Naive thymus-derived CD4-positive, alpha-beta T cell (primary cell): ENCODE results near the gene CABP1. TPM values are rescaled to one million over a fixed set of nuclear protein-coding genes. Genes with fewer than 3 reads are reported as not detected.

Source experiments
- ATAC-seq: fragments of 150-1000 bp; cut with Tn5 transposase; 2 replicates; pipeline ENCODE4 v1.10.0; 2021; ENCODE audit warnings: mild to moderate bottlenecking, moderate library complexity
- CTCF ChIA-PET: fragments of 350-600 bp; sonication (Branson Sonifier 250); formaldehyde crosslinking; loops from one replicate; lab custom pipeline; 2021; ENCODE audit warnings: antibody characterized with exemption; lab: Charles Lee
- POLR2A ChIA-PET: fragments of 350-600 bp; sonication (Branson Sonifier 250); formaldehyde crosslinking; loops from one replicate; lab custom pipeline; 2021; ENCODE audit warnings: antibody characterized with exemption, inconsistent platforms; lab: Charles Lee
- DNase-seq, 9 donors: peaks; one replicate each; pipeline versions ENCODE4 v3.0.0 to v3.0.0-alpha.2; 2020 to 2022; ENCODE audit warnings: mixed read lengths in 1 of 9
- H3K27ac ChIP-seq: one replicate; pipeline ENCODE4 v1.7.0; 2013; ENCODE audit warnings: mild to moderate bottlenecking, low read depth, low read length, moderate library complexity
- H3K27me3 ChIP-seq, 2 donors: one replicate each; pipeline ENCODE4 v1.7.0; 2013; ENCODE audit warnings: low read length in 2 of 2, mild to moderate bottlenecking in 2 of 2, moderate library complexity in 2 of 2; ENCODE audit not compliant: control insufficient read depth in 2 of 2, insufficient read depth in 2 of 2
- H3K36me3 ChIP-seq, 3 experiments: 1 replicate in 2 of 3; 2 replicates in 1 of 3; pipeline ENCODE4 v1.7.0; 2013; ENCODE audit warnings: low read length in 3 of 3, mild to moderate bottlenecking in 3 of 3, moderate library complexity in 1 of 3; ENCODE audit not compliant: insufficient read depth in 3 of 3, control insufficient read depth in 2 of 3
- H3K4me1 ChIP-seq, 2 donors: one replicate each; pipeline ENCODE4 v1.7.0; 2013; ENCODE audit warnings: low read length in 2 of 2, mild to moderate bottlenecking in 2 of 2, moderate library complexity in 1 of 2; ENCODE audit not compliant: control insufficient read depth in 2 of 2, insufficient read depth in 2 of 2
- H3K4me3 ChIP-seq: 2 replicates; pipeline ENCODE4 v1.7.0; 2013; ENCODE audit warnings: mild to moderate bottlenecking, low read length
- H3K9me3 ChIP-seq, 3 experiments: 1 replicate in 2 of 3; 2 replicates in 1 of 3; pipeline ENCODE4 v1.7.0; 2013; ENCODE audit warnings: low read length in 3 of 3; ENCODE audit not compliant: control insufficient read depth in 2 of 3
- H3K27ac Mint-ChIP-seq, 9 donors: one replicate each; pipeline ENCODE4 v1.8.0; 2020 to 2022; ENCODE audit warnings: mixed read lengths in 9 of 9, mild to moderate bottlenecking in 8 of 9, moderate library complexity in 5 of 9, inconsistent platforms in 2 of 9
- H3K27me3 Mint-ChIP-seq, 5 donors: one replicate each; pipeline ENCODE4 v1.8.0; 2021 to 2022; ENCODE audit warnings: mixed read lengths in 5 of 5, mild to moderate bottlenecking in 1 of 5
- H3K36me3 Mint-ChIP-seq, 5 donors: one replicate each; pipeline ENCODE4 v1.8.0; 2020 to 2022; ENCODE audit warnings: mixed read lengths in 5 of 5, mild to moderate bottlenecking in 3 of 5, inconsistent platforms in 1 of 5
- H3K4me1 Mint-ChIP-seq, 7 donors: one replicate each; pipeline ENCODE4 v1.8.0; 2020 to 2022; ENCODE audit warnings: mixed read lengths in 7 of 7, mild to moderate bottlenecking in 3 of 7, inconsistent platforms in 1 of 7
- H3K4me3 Mint-ChIP-seq, 10 donors: one replicate each; pipeline ENCODE4 v1.8.0; 2020 to 2022; ENCODE audit warnings: mild to moderate bottlenecking in 10 of 10, mixed read lengths in 10 of 10, moderate library complexity in 6 of 10, inconsistent platforms in 2 of 10
- H3K9me3 Mint-ChIP-seq, 11 donors: one replicate each; pipeline ENCODE4 v1.8.0; 2020 to 2022; ENCODE audit warnings: mixed read lengths in 11 of 11, mild to moderate bottlenecking in 4 of 11, inconsistent platforms in 1 of 11, moderate library complexity in 1 of 11
- intact Hi-C, 2 donors: fragments of 100-400 bp; cut with micrococcal nuclease; formaldehyde crosslinking; loops; one replicate each; pipeline ENCODE4 v1.15.1; 2023
- polyA plus RNA-seq, 2 donors: library from polyadenylated mRNA; unstranded; fragments of 300-500 nt; fragmentation: Illumina TruSeq; gene quantifications; one replicate each; pipeline ENCODE4 v1.2.3, GENCODE V29; 2021
- total RNA-seq, 6 experiments: library from RNA in 5 of 6; stranded (reverse) in 5 of 6; gene quantifications; 1 replicate in 5 of 6; 2 replicates in 1 of 6; pipeline ENCODE4 v1.2.3 and lab custom pipeline; 2021 to 2026

The CABP1 gene
- total RNA-seq (under 1 TPM in 1 of 5 experiments, not detected in 4; 0.24 TPM), polyA plus RNA-seq (not detected), total RNA-seq (lab: John Stamatoyannopoulos, UW) (not detected)

DNA sequence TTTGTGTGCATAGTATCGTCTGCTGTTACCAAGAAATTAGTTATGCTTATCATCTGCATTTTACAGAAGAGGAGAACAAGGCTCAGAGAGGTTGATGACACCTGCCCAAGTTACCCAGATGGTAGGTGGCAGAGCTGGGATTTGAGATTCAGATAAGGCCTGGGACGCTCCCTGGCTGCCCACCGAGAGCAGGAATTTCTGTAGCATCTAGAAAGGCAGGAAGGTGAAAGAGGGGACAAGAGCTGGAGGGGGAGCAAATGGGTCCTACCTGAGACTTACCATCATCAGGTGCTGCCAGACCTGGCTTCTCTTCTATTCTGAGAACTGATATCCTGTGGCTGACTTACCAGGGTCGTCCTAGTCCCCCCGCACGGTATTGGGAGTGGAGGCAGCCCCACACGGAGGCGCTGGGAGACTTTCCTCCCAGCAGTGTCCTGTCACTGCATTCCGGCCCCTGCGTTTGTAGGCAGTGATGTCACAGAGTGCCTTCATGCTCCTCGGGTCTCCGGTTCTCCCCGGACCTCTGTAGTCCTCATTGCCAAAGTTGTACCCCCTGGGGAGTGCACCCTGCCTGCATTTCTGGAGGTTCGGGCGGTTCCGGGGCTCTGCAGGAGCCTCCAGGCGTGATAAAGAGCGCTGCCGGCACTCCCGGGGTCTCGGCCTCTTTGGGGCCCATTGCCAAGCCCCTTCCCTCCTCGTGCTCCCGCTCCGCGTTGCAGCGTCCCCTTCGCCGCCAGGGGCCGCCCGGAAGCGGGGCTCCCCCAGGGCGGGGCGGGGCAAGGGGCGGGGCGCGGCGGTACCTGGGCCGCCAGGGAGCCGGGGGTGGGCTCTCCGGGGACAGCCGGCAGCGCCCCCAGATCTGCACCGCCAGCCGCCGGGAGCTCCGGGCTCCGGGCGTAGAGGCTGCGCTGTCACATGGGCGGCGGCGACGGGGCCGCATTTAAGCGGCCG lies at the start of gene CABP1:
TSS of gene CABP1 (plus strand) at position 856 of the 951 bp plus-strand sequence. CDS start at position 916, 60 bp downstream.
- peak within 1 kb of the TSS; percentile 44 for H3K4me3 ChIP-seq
- H3K4me1 Mint-ChIP-seq = peaks cover 0 to 10% (median 6%) of the 10 kb centered on the region in 7 donors
- no peaks in the 10 kb centered on the region for H3K9me3 Mint-ChIP-seq
- POLR2A ChIA-PET = interaction anchor here (0.6 kb wide), 1 partner anchor 269 kb away, joined by 3 read pairs; no protein-coding TSS in a partner anchor
- H3K9me3 ChIP-seq = no peaks in the 10 kb centered on the region
- CTCF ChIA-PET = interaction anchor here (0.6 kb wide), 1 partner anchor 9 kb away, joined by 3 read pairs; no protein-coding TSS in a partner anchor
- DNase-seq (peak; percentile 18 to 65 (median 46)), ATAC-seq (peak; percentile 82)
- no peaks in the 10 kb centered on the region for H3K36me3 ChIP-seq
- H3K4me1 ChIP-seq = peaks cover 4 to 8% of the 10 kb centered on the region in 2 donors
- H3K27me3 ChIP-seq = peaks cover 19 to 26% of the 10 kb centered on the region in 2 donors
- peaks cover 0 to 4% (median 0%) of the 10 kb centered on the region in 5 donors for H3K36me3 Mint-ChIP-seq
- intact Hi-C loops = loop anchor here (2.0 to 10.0 kb wide), 3 partner anchors 201 to 262 kb away; partner anchors contain the start of genes COX6A1 (in 1 of the 2) and SPPL3 (in 1 of the 2)
- H3K4me3 Mint-ChIP-seq = peak within 1 kb of the TSS; percentile 70 to 89 (median 74)
- peaks cover 33 to 62% (median 40%) of the 10 kb centered on the region in 5 donors for H3K27me3 Mint-ChIP-seq
- H3K27ac ChIP-seq = no peak within 1 kb of the TSS
- peak within 1 kb of the TSS in 1 of 9 donors; percentile 76 for H3K27ac Mint-ChIP-seq

- ATAC-seq (no peak), DNase-seq (no peak)
- H3K27me3 Mint-ChIP-seq = peaks cover 0 to 11% (median 0%) of the 10 kb centered on the region in 5 donors
- no peaks in the 10 kb centered on the region for H3K36me3 Mint-ChIP-seq
- ChIA-PET CTCF (no interaction called here), POLR2A (interaction anchor here (0.6 kb wide), 1 partner anchor 1676 kb away, joined by 3 read pairs; no protein-coding TSS in a partner anchor)
- intact Hi-C loops = no loop called here
- H3K9me3 Mint-ChIP-seq = peaks cover 0 to 2% (median 0%) of the 10 kb centered on the region in 11 donors
- Histone ChIP-seq H3K36me3 (no peaks in the 10 kb centered on the region), H3K27ac (no peak overlapping the region), H3K27me3 (no peaks in the 10 kb centered on the region), H3K4me3 (no peak overlapping the region), H3K9me3 (no peaks in the 10 kb centered on the region), H3K4me1 (no peaks in the 10 kb centered on the region)
- no peak overlapping the region for H3K27ac Mint-ChIP-seq
- H3K4me3 Mint-ChIP-seq = no peak overlapping the region
- peaks cover 0 to 4% (median 0%) of the 10 kb centered on the region in 7 donors for H3K4me1 Mint-ChIP-seq
These were observed 49.6 kb upstream of the CABP1 start for GRCh38 chr12:120590741-120591407.

DNA sequence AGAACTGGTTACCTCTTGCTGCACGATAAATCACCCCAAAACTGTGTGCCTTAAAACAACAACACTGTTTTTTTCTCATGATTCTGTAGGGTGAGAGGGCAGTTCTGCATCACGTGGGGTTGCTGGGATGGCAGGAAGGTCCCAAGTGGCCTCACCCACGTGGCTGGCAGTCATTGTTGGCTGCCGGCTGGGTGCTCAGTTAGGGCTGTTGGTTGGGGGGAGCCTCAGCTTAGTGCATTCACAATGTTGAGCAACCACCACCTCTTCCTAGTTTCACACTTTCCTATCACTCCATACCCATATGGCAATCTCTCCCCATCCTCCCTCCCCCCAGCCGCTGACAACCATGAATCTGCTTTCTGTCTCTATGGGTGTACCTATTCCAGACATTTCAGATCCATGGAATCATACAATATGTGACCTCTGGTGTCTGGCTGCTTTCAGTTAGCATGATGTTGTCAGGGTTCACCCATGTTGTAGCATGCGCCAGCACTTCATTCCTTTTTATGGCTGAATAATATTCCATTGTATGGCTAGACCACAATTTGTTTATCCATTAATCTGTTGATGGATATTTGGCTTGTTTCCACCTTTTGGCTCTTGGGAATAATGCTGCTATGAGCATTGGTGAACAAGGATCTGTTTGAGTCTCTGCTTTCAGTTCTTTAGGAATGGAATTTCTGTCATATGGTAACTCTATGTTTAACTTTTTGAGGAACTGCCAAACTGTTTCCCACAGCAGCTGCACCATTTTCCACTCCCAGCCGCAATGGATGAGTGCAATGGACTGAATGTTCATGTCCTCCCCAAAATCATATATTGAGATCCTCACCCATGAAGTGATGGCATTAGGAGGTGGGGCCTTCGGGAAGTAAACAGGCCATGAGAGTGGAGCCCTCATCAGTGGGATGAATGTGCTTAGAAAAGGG lies 48.0 kb upstream of the CABP1 start:
- POLR2A ChIA-PET = no interaction called here
- Histone ChIP-seq H3K27me3 (no peaks in the 10 kb centered on the region), H3K27ac (no peak overlapping the region), H3K4me1 (no peaks in the 10 kb centered on the region), H3K9me3 (no peaks in the 10 kb centered on the region), H3K36me3 (no peaks in the 10 kb centered on the region), H3K4me3 (no peak overlapping the region)
- Mint-ChIP-seq H3K27me3 (peaks cover 0 to 7% (median 0%) of the 10 kb centered on the region in 5 donors), H3K9me3 (peaks cover 0 to 2% (median 0%) of the 10 kb centered on the region in 11 donors), H3K36me3 (no peaks in the 10 kb centered on the region), H3K4me1 (no peaks in the 10 kb centered on the region), H3K27ac (no peak overlapping the region), H3K4me3 (no peak overlapping the region)
- intact Hi-C loops = no loop called here
- DNase-seq (no peak), ATAC-seq (no peak)
- CTCF ChIA-PET = no interaction called here

DNA sequence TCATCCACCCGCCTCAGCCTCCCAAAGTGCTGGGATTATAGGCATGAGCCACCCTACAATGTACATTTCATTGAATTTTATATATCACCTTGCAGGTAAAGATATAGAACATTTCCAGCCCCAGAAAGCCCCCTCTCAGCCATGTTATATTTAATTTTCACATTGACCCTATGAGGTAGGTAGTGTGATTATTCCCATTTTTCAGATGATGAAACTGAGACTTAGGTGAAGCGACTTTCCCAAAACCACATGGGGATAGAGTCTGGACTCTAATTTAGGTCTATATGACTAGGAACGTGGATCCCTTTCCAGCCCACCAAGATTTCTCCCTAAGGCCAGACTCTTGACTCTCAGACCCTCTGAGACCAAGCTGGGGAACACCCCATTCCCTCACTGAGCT lies 43.5 kb upstream of the CABP1 start:
- Histone ChIP-seq H3K27me3 (no peaks in the 10 kb centered on the region), H3K9me3 (no peaks in the 10 kb centered on the region), H3K36me3 (no peaks in the 10 kb centered on the region), H3K27ac (no peak overlapping the region), H3K4me1 (no peaks in the 10 kb centered on the region), H3K4me3 (no peak overlapping the region)
- no peak overlapping the region for H3K4me3 Mint-ChIP-seq
- H3K27ac Mint-ChIP-seq = no peak overlapping the region
- ATAC-seq (no peak), DNase-seq (no peak)
- peaks cover 0 to 19% (median 7%) of the 10 kb centered on the region in 5 donors for H3K27me3 Mint-ChIP-seq
- H3K36me3 Mint-ChIP-seq = no peaks in the 10 kb centered on the region
- CTCF ChIA-PET = no interaction called here
- H3K4me1 Mint-ChIP-seq = peaks cover 0 to under 1% (median 0%) of the 10 kb centered on the region in 7 donors
- intact Hi-C loops = no loop called here
- H3K9me3 Mint-ChIP-seq = no peaks in the 10 kb centered on the region
- POLR2A ChIA-PET = interaction anchor here (0.6 kb wide), 1 partner anchor 103 kb away, joined by 4 read pairs; no protein-coding TSS in a partner anchor

DNA sequence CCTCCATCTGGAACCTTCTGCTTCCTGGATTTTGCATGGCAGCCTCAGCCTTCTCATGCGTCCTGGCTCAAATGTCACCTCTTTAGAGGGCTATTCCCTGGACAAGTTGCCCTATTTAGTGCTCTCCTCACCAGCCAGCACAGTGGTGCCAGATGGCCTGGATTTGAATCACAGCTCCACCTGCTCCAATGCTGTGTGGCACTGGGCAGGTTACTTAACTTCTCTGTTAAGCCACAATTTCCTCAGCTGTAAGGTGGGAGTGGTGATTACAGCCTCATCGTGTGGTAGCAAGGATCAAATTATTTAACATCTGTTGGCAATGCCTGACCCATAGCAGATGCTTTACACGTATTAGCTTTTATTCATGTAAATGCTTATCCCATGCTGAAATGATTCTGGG lies 42.6 kb upstream of the CABP1 start:
- DNase-seq (no peak), ATAC-seq (no peak)
- intact Hi-C loops = no loop called here
- H3K27ac Mint-ChIP-seq = no peak overlapping the region
- Histone ChIP-seq H3K4me3 (no peak overlapping the region), H3K4me1 (no peaks in the 10 kb centered on the region), H3K36me3 (no peaks in the 10 kb centered on the region), H3K9me3 (no peaks in the 10 kb centered on the region), H3K27me3 (no peaks in the 10 kb centered on the region), H3K27ac (no peak overlapping the region)
- peaks cover 0 to 22% (median 10%) of the 10 kb centered on the region in 5 donors for H3K27me3 Mint-ChIP-seq
- H3K4me3 Mint-ChIP-seq = no peak overlapping the region
- H3K9me3 Mint-ChIP-seq = no peaks in the 10 kb centered on the region
- ChIA-PET POLR2A (no interaction called here), CTCF (no interaction called here)
- H3K4me1 Mint-ChIP-seq = peaks cover 0 to 2% (median 0%) of the 10 kb centered on the region in 7 donors
- H3K36me3 Mint-ChIP-seq = no peaks in the 10 kb centered on the region
